GM04503 (cell line): ENCODE results near the gene IRAK3.
"Not testable (repeated sequence)": the region's sequence is repeated elsewhere in the genome, so short reads cannot be mapped to it uniquely, and the experiment has no call there.

Experiments
- DNase-seq: peaks from one replicate; pipeline ENCODE4 v3.0.0-alpha.2; 2012; ENCODE audit warnings: low read depth

The IRAK3 gene

GRCh38 chr12:66217342-66217917 lies 28.4 kb downstream of the IRAK3 start:
- no peak for DNase-seq

- no peak for DNase-seq
These were observed 39.4 kb downstream of the IRAK3 start for GRCh38 chr12:66228462-66228861.

GRCh38 chr12:66232263-66232662 lies 43.2 kb downstream of the IRAK3 start:
- no peak for DNase-seq

- not testable (repeated sequence) for DNase-seq
These were observed 45.2 kb downstream of the IRAK3 start for GRCh38 chr12:66234037-66234693.

- DNase-seq = not testable (repeated sequence)
These were observed 46.0 kb downstream of the IRAK3 start for GRCh38 chr12:66234773-66235625.

DNA sequence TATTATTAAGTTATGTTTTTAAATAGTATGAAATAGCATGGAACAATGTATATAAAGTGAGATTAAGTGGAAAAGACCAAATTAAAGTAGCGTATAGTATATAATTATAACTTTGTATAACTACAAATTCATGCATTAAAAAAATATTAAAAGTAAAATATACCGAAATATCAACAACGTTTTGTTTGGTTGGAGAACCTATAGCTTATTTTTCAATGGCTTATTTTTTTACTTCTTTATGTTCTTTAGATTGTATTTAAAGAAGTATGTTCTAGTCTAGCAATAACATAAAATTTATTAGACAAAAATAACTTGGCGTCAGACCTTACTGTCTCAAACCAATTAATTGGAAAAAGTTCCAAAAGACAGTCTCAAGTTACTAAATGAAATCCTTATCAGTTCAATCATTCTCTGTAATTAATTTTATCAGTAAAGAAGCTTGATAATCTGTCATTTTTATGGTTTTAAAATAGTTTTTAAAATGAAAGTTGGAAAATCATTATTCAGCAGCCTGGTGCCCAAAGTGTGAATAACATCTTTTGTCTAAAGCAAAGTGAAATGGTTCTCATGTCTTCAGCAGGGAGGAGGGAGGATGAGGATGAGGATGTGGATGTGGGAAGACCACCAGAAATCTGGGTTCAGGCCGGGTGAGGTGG lies 46.7 kb downstream of the IRAK3 start:
- no peak for DNase-seq

DNA sequence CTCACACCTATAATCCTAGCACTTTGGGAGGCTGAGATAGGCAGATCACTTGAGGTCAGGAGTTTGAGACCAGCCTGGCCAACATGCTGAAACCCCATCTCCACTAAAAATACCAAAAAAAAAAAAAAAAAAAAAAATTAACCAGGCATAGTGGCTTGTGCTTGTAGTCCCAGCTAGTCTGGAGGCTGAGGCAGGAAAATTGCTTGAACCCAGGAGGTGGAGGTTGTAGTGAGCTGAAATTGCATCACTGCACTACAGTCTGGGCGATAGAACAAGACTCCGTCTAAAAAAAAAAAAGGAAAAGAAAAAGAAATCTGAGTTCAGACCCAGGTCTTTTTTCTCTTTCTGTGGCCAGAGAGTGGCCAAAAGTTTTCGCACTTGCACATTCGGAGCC lies 47.3 kb downstream of the IRAK3 start:
- DNase-seq = not testable (repeated sequence)

DNA sequence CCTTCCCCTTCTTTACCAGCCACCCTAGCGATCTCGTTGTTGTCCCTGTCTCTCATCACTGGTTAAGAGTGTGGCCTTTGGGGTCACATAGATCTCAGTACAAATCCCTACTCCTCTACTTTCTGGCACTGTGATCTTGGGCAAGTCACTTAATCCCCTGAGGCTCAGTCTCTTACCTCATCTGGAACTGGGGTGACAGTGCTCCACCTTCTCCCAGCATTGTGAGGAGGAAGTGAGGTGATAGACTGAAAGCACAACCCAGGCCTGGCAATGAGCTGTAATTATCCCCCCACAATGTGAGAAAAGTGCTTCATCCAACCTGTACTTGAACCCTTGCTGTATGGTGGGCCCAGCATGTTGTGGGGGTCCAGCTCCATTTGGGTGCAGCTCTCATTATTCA lies 48.0 kb downstream of the IRAK3 start:
- DNase-seq = no peak

DNA sequence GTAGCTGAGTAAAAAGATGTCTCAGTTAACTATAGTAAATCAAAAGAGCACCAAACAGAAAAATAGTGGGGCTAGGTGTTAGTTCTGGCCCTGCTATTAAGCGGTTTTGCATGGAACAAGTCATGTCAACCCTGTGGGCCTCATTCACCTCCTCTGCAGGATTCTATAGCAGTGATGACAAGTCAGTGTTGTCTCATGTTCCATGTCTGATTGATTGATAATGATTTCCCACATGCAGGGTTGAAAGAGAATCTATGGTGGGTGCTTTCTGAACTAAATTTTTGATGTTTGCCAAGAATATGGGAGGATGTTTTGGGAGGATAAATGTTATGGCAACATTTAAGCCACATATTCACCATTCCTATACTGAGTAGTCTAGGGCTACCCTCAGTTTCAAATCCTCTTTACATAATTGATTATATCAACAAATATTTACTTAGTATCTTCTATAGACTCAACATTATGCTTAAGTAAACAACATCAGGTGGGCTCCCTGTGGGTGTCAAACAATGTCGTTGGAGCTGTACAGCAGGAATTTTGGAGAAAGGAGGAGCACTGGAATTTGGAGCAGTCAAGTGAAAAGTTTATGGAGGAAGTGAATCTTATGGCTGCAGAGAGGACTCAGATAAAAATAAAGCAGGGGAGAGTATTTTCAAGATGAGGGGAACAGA lies 48.6 kb downstream of the IRAK3 start:
- no peak for DNase-seq

- no peak for DNase-seq
These were observed 50.3 kb downstream of the IRAK3 start for GRCh38 chr12:66239295-66239694.

- no peak for DNase-seq
These were observed 51.2 kb downstream of the IRAK3 start for GRCh38 chr12:66240096-66240820.

DNA sequence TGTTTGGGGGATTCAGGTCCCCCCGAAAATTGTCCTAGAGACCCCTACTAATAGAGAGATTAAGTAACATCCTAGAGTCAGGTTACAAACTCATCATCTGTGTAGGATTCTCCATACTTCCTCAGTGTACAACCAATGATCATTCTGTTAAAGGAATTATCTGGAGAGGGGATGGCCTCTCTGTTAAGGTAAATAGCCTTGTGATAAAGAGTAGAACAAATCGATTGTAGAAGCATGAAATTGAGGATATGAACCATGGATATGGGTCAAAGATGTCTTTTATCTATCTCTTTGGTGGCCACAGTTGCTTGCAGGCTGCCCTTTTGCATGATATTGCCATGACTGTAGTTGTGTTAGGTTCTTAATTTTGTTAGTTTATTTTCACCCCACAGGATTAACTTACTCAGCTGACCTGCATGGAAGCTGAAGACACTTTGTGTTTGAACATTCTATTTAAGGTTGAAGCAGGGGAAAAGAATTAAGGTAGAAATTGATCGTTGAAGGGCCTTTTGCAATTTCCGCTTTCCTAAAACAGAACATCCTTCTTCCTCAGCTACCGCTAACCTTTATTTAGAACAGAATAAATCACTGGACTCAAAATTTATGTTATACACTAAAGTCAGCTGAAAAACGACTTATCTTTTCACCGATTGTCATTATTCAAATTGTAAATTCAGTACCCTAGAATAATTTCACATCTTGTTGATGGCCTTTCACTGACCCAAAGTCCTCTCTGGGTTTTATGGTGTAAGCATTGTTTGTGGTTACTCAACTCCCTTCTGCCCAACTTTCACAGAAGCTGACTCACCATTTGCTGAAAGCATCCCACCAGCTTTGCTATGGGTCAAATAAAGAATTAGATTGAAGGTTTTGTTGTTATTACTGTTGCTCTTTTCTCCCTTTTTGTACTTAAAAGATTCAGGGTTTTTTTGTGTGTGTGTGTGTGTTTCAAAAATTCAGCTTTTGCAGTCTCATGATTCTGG lies 52.3 kb downstream of the IRAK3 start:
- DNase-seq = peak; percentile 73

- DNase-seq = no peak
These were observed 53.3 kb downstream of the IRAK3 start for GRCh38 chr12:66242311-66242710.

- DNase-seq = no peak
These were observed 54.9 kb downstream of the IRAK3 start for GRCh38 chr12:66243911-66244310.

DNA sequence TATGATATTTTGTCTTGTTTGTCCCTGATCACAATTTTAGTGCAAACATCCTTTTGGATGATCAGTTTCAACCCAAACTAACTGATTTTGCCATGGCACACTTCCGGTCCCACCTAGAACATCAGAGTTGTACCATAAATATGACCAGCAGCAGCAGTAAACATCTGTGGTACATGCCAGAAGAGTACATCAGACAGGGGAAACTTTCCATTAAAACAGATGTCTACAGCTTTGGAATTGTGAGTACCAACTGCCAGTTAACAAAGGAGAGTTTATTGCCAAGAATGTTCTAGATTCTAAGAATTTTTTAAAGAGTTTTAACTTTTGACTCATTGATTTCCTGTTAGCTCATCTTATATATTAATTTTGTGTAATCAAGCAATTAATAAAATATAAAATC lies 55.4 kb downstream of the IRAK3 start:
- no peak for DNase-seq

DNA sequence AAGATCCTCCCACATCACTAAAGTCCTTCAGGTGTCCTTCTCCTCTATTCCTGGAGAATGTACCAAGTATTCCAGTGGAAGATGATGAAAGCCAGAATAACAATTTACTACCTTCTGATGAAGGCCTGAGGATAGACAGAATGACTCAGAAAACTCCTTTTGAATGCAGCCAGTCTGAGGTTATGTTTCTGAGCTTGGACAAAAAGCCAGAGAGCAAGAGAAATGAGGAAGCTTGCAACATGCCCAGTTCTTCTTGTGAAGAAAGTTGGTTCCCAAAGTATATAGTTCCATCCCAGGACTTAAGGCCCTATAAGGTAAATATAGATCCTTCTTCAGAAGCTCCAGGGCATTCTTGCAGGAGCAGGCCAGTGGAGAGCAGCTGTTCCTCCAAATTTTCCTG lies 58.7 kb downstream of the IRAK3 start:
- DNase-seq = no peak

DNA sequence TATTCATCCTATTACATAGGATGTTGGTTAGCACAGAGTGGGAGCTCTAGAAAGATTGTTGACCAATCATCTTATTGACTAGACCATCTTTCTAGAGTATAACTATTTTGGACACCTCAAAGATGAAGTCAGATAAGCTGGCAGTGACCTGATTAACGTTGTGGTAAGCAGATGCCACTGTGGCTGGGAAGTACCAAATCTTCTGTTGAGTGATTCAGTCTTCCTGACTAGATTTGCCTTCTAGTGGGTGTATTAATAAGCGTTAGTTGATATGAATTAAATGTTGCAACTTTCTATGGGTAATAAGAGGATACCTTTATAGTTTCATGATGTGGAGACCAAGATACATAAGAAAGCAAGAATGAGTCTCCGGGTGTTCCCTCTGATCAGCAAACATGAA lies 62.0 kb downstream of the IRAK3 start:
- no peak for DNase-seq

DNA sequence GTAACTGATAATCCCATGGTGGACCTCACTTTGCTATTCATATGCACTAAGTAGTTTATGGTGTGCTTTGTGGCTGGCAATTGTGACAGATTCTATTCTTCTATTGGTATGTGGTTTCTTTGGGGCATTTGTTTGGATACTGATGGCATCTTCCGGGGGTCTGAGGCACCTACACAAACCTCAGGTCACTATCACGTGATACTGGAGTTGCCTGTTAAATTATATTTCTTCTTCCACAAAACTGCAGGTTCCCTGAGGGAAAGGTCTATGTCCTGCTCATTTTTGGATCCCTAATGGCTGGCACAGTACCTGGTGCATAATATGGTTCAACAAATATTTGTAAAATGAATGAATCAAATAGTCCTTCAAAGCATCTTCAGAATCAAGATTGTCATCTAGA lies 63.8 kb downstream of the IRAK3 start:
- DNase-seq = no peak

DNA sequence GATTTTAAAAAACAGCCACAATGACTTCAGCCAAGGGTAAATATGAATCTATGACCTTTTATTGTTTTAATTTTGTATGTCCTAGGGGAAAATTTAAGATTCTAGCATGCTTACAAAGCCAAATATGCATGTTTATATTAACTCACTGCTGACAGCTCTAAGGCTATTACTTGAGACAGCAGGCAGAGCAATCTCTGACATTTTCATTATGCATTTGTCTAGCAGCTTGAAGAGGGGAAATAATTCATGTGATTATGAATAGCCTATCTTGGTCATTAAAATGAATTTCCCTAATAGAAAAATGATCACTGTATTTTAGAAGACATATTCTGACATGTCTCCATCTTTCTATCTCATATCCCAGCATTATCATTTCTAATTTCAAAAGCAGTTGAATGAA lies 66.7 kb downstream of the IRAK3 start:
- no peak for DNase-seq

GRCh38 chr12:66258011-66258410 lies 69.0 kb downstream of the IRAK3 start:
- no peak for DNase-seq
